Stimulated activated effector memory CD8-positive, alpha-beta T cell treated with anti-CD3 and anti-CD28 coated beads, Interleukin-12 subunit alpha, Interleukin-12 subunit beta, amount 100 ng/mL, for 72 hours (primary cell): ENCODE results near the gene EPHA6.

ENCODE experiments used
- ATAC-seq: fragments of 150-1000 bp; cut with Tn5 transposase; 2 replicates; pipeline ENCODE4 v1.10.0; 2021
- DNase-seq, 2 donors: peaks; one replicate each; pipeline ENCODE4 v3.0.0; 2021 to 2022; ENCODE audit warnings: low spot score in 2 of 2
- H3K27ac Mint-ChIP-seq: one replicate; pipeline ENCODE4 v1.8.0; 2022; ENCODE audit warnings: mild to moderate bottlenecking, mixed read lengths
- H3K36me3 Mint-ChIP-seq: one replicate; pipeline ENCODE4 v1.8.0; 2022; ENCODE audit warnings: mild to moderate bottlenecking, mixed read lengths
- H3K4me1 Mint-ChIP-seq: one replicate; pipeline ENCODE4 v1.8.0; 2022; ENCODE audit warnings: mixed read lengths
- H3K4me3 Mint-ChIP-seq: one replicate; pipeline ENCODE4 v1.8.0; 2022; ENCODE audit warnings: mild to moderate bottlenecking, mixed read lengths
- H3K9me3 Mint-ChIP-seq: one replicate; pipeline ENCODE4 v1.8.0; 2022; ENCODE audit warnings: mixed read lengths

Gene EPHA6

GRCh38 chr3:97764407-97765238 is 950.2 kb downstream of the EPHA6 start, which contains the start of gene ARL6:
Gene ARL6 (plus strand): TSS chr3:97764758. CDS start chr3:97768108, 3,350 bp downstream.
- Mint-ChIP-seq H3K4me3 (peak within 1 kb of the TSS; percentile 96), H3K36me3 (peaks cover 19% of the 10 kb centered on the region), H3K27ac (peak within 1 kb of the TSS; percentile 95), H3K4me1 (peaks cover 23% of the 10 kb centered on the region), H3K9me3 (no peaks in the 10 kb centered on the region)
- ATAC-seq (peak; percentile 96), DNase-seq (peak; percentile 54 to 89)

GRCh38 chr3:97765336-97765735 is 950.9 kb downstream of the EPHA6 start:
- H3K9me3 Mint-ChIP-seq: no peaks in the 10 kb centered on the region
- peak overlapping the region; percentile 95 for H3K27ac Mint-ChIP-seq
- H3K4me3 Mint-ChIP-seq: peak overlapping the region; percentile 96
- peaks cover 25% of the 10 kb centered on the region for H3K36me3 Mint-ChIP-seq
- no peak for DNase-seq
- peaks cover 23% of the 10 kb centered on the region for H3K4me1 Mint-ChIP-seq
- no peak for ATAC-seq

GRCh38 chr3:97772926-97773325 is 958.5 kb downstream of the EPHA6 start:
- H3K4me1 Mint-ChIP-seq: no peaks in the 10 kb centered on the region
- no peak for ATAC-seq
- peaks cover 29% of the 10 kb centered on the region for H3K36me3 Mint-ChIP-seq
- no peak overlapping the region for H3K4me3 Mint-ChIP-seq
- no peak for DNase-seq
- peaks cover 3% of the 10 kb centered on the region for H3K9me3 Mint-ChIP-seq
- no peak overlapping the region for H3K27ac Mint-ChIP-seq

- Mint-ChIP-seq H3K4me1 (no peaks in the 10 kb centered on the region), H3K36me3 (no peaks in the 10 kb centered on the region), H3K9me3 (no peaks in the 10 kb centered on the region), H3K4me3 (no peak overlapping the region), H3K27ac (no peak overlapping the region)
- DNase-seq: no peak
- ATAC-seq: no peak
These were observed 963.8 kb downstream of the EPHA6 start for GRCh38 chr3:97778152-97778551.

GRCh38 chr3:97793420-97794019 is 979.1 kb downstream of the EPHA6 start:
- DNase-seq: no peak
- Mint-ChIP-seq H3K36me3 (peaks cover 1% of the 10 kb centered on the region), H3K4me1 (no peaks in the 10 kb centered on the region), H3K4me3 (no peak overlapping the region), H3K27ac (no peak overlapping the region), H3K9me3 (no peaks in the 10 kb centered on the region)
- ATAC-seq: peak; percentile 48

GRCh38 chr3:97795951-97796350 is 981.6 kb downstream of the EPHA6 start:
- Mint-ChIP-seq H3K36me3 (no peaks in the 10 kb centered on the region), H3K4me3 (no peak overlapping the region), H3K9me3 (no peaks in the 10 kb centered on the region), H3K27ac (no peak overlapping the region), H3K4me1 (no peaks in the 10 kb centered on the region)
- no peak for ATAC-seq
- DNase-seq: no peak
